Activated T-helper 1 cell treated with anti-CD3 and anti-CD28 coated beads, Interleukin-12 subunit alpha, Interleukin-12 subunit beta, Interleukin-2, Interleukin-4 antibody, amounts not matched to agents 30 ng/mL and 10 ng/mL and 1 ng/mL, durations not matched to agents 14 hours and 24 hours and 36 hours (primary cell): ENCODE measurements around the gene POLR3C. TPM values are rescaled to one million over a fixed set of nuclear protein-coding genes. Genes with fewer than 3 reads are reported as not detected.

Experiments used
- DNase-seq: peaks from one replicate; pipeline ENCODE4 v3.0.0; 2021; ENCODE audit warnings: low spot score
- H3K27ac Mint-ChIP-seq: one replicate; pipeline ENCODE4 v1.8.0; 2021; ENCODE audit warnings: mild to moderate bottlenecking, mixed read lengths
- H3K27me3 Mint-ChIP-seq: one replicate; pipeline ENCODE4 v1.8.0; 2022; ENCODE audit warnings: mild to moderate bottlenecking, moderate library complexity, mixed read lengths; ENCODE audit not compliant: insufficient read depth
- H3K36me3 Mint-ChIP-seq: one replicate; pipeline ENCODE4 v1.8.0; 2021; ENCODE audit warnings: low read depth, mixed read lengths
- H3K4me1 Mint-ChIP-seq: one replicate; pipeline ENCODE4 v1.8.0; 2021; ENCODE audit warnings: low read depth, mixed read lengths
- H3K4me3 Mint-ChIP-seq: one replicate; pipeline ENCODE4 v1.8.0; 2021; ENCODE audit warnings: mild to moderate bottlenecking, moderate library complexity, mixed read lengths
- H3K9me3 Mint-ChIP-seq: one replicate; pipeline ENCODE4 v1.8.0; 2021; ENCODE audit warnings: mixed read lengths
- intact Hi-C: fragments of 100-400 bp; cut with micrococcal nuclease; formaldehyde crosslinking; loops from one replicate; pipeline ENCODE4 v1.15.1; 2024
- total RNA-seq: library from RNA; stranded (reverse); gene quantifications from 2 replicates; pipeline ENCODE4 v1.2.3, GENCODE V29; 2022

Gene POLR3C
- total RNA-seq, 1 donor from 2014 or later: 44.5 TPM

DNA sequence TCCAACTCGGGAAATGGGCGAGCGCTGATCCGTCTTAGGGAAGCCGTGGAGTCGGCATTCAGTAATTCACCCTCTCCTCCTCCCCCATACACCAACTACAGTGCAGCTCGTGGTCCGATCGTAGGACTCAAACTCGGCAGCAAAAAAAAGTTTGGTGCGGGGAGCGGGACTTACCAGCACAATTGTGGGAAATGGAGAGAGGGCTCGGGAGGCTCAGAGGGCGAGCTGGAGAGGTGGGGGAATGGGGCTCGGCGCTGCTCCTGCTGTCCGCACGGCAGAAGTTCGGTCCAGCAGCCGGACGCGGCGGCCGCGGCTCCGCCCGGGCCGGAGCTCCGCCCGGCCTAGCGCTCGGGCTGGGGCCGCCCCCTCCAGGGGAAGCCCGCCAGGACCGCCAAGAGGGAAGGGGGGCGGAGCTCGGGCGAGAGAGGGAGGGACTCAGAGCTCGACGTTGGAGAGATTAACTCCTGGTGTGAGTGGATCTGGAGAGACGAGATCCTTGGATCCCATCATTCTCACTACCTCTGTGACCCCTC is 35.6 kb downstream of the POLR3C start:
- peaks cover 12% of the 10 kb centered on the region for H3K36me3 Mint-ChIP-seq
- H3K27me3 Mint-ChIP-seq: peaks cover 7% of the 10 kb centered on the region
- DNase-seq: peak; percentile 81
- H3K27ac Mint-ChIP-seq: peak overlapping the region; percentile 93
- peak overlapping the region; percentile 94 for H3K4me3 Mint-ChIP-seq
- no peaks in the 10 kb centered on the region for H3K9me3 Mint-ChIP-seq
- intact Hi-C loops: no loop called here
- peaks cover 20% of the 10 kb centered on the region for H3K4me1 Mint-ChIP-seq

- Mint-ChIP-seq H3K27ac (no peak overlapping the region), H3K9me3 (no peaks in the 10 kb centered on the region), H3K36me3 (no peaks in the 10 kb centered on the region), H3K27me3 (peaks cover 24% of the 10 kb centered on the region), H3K4me3 (no peak overlapping the region), H3K4me1 (peaks cover 5% of the 10 kb centered on the region)
- intact Hi-C loops: no loop called here
- no peak for DNase-seq
These were observed 39.5 kb downstream of the POLR3C start for GRCh38 chr1:145863282-145864018.

- intact Hi-C loops: no loop called here
- H3K4me1 Mint-ChIP-seq: peaks cover 16% of the 10 kb centered on the region
These were observed 44.2 kb downstream of the POLR3C start for GRCh38 chr1:145868232-145868631.

GRCh38 chr1:145871994-145872924 is 48.3 kb downstream of the POLR3C start:
- Mint-ChIP-seq H3K27ac (peak overlapping the region; percentile 78), H3K4me1 (peaks cover 16% of the 10 kb centered on the region), H3K36me3 (no peaks in the 10 kb centered on the region), H3K9me3 (no peaks in the 10 kb centered on the region), H3K27me3 (peaks cover 43% of the 10 kb centered on the region), H3K4me3 (peak overlapping the region; percentile 58)
- DNase-seq: peak; percentile 30
- intact Hi-C loops: loop anchor here (2.0 kb wide), 1 partner anchor 27 kb away; the partner anchor contains the start of gene NUDT17

More at GRCh38 chr1:145868232-145868631, 44.2 kb downstream of the POLR3C start:
- Mint-ChIP-seq H3K27ac (no peak overlapping the region), H3K4me3 (no peak overlapping the region), H3K9me3 (no peaks in the 10 kb centered on the region), H3K27me3 (peaks cover 35% of the 10 kb centered on the region), H3K36me3 (no peaks in the 10 kb centered on the region)
- no peak for DNase-seq

DNA sequence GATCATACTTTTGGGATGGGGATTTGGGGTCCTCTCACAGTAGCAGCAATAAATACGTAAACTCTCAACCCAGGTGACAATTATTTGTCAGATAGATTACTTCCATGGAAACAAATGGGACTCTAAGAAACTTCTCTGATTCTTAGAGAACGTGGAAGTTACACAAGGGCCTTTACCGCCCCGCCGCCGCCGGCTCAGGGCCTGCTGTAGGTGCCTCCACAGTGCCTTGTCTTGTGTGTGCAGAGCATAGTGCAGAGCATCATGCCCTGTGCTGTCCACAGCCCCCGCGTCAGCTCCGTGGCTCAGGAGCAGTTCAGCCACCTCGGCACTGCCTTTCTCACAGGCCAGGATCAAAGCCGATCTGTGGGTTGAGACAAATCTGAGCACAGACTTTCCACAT is 50.6 kb downstream of the POLR3C start:
- intact Hi-C loops: no loop called here
- H3K4me3 Mint-ChIP-seq: no peak overlapping the region
- no peak overlapping the region for H3K27ac Mint-ChIP-seq

GRCh38 chr1:145877923-145878486 is 54.0 kb downstream of the POLR3C start:
- H3K9me3 Mint-ChIP-seq: no peaks in the 10 kb centered on the region
- H3K27ac Mint-ChIP-seq: no peak overlapping the region
- peaks cover 33% of the 10 kb centered on the region for H3K27me3 Mint-ChIP-seq
- H3K4me3 Mint-ChIP-seq: no peak overlapping the region
- no peaks in the 10 kb centered on the region for H3K36me3 Mint-ChIP-seq
- intact Hi-C loops: no loop called here
- peaks cover 2% of the 10 kb centered on the region for H3K4me1 Mint-ChIP-seq
- DNase-seq: no peak

More for the DNA sequence above, 50.6 kb downstream of the POLR3C start:
- DNase-seq: no peak
- H3K27me3 Mint-ChIP-seq: peaks cover 37% of the 10 kb centered on the region
- no peaks in the 10 kb centered on the region for H3K36me3 Mint-ChIP-seq
- H3K9me3 Mint-ChIP-seq: no peaks in the 10 kb centered on the region
- peaks cover 16% of the 10 kb centered on the region for H3K4me1 Mint-ChIP-seq

GRCh38 chr1:145878724-145879123 is 54.7 kb downstream of the POLR3C start:
- Mint-ChIP-seq H3K4me3 (no peak overlapping the region), H3K4me1 (no peaks in the 10 kb centered on the region), H3K36me3 (no peaks in the 10 kb centered on the region)

GRCh38 chr1:145879775-145880174 is 55.8 kb downstream of the POLR3C start:
- no peaks in the 10 kb centered on the region for H3K9me3 Mint-ChIP-seq
- H3K27ac Mint-ChIP-seq: no peak overlapping the region
- intact Hi-C loops: no loop called here
- no peak for DNase-seq
- H3K4me1 Mint-ChIP-seq: peaks cover 3% of the 10 kb centered on the region
- peaks cover 42% of the 10 kb centered on the region for H3K27me3 Mint-ChIP-seq
- H3K4me3 Mint-ChIP-seq: no peak overlapping the region
- no peaks in the 10 kb centered on the region for H3K36me3 Mint-ChIP-seq

More at GRCh38 chr1:145878724-145879123, 54.7 kb downstream of the POLR3C start:
- no peak for DNase-seq
- Mint-ChIP-seq H3K27me3 (peaks cover 36% of the 10 kb centered on the region), H3K9me3 (no peaks in the 10 kb centered on the region), H3K27ac (no peak overlapping the region)
- intact Hi-C loops: no loop called here

DNA sequence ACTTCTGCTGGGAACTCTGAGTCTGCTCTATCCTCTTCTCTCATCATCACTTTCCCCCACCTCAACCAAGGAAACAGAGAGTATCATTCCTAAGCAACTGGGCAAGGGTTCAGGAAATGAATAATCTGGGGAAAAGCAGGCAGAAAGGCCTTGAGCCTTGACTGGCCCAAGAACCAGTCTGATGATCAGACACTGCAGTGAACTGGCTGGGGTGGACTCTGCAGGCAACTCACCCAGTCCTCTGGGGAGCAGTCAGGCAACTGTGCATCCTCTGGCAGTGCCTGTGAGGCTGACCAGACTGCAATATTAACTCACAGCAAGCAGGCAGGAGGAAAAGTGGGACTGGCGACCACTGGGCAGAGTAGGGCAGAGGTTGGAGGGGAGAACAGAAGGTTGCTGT is 60.7 kb downstream of the POLR3C start:
- Mint-ChIP-seq H3K36me3 (no peaks in the 10 kb centered on the region), H3K4me1 (peaks cover 25% of the 10 kb centered on the region), H3K9me3 (no peaks in the 10 kb centered on the region), H3K4me3 (peak overlapping the region; percentile 78), H3K27me3 (peaks cover 36% of the 10 kb centered on the region), H3K27ac (no peak overlapping the region)
- intact Hi-C loops: loop anchor here (1.0 to 2.0 kb wide), 4 partner anchors 8 to 74 kb away; partner anchors contain the start of genes LIX1L and PEX11B
- no peak for DNase-seq

GRCh38 chr1:145885738-145886287 is 61.8 kb downstream of the POLR3C start, which contains the start of gene ANKRD35:
Gene ANKRD35 (minus strand): TSS chr1:145885866. CDS start chr1:145885758, 108 bp downstream.
- H3K27me3 Mint-ChIP-seq: peaks cover 35% of the 10 kb centered on the region
- no peaks in the 10 kb centered on the region for H3K9me3 Mint-ChIP-seq
- peak; percentile 84 for DNase-seq
- no peak within 1 kb of the TSS for H3K27ac Mint-ChIP-seq
- peak within 1 kb of the TSS; percentile 78 for H3K4me3 Mint-ChIP-seq
- no peaks in the 10 kb centered on the region for H3K36me3 Mint-ChIP-seq
- intact Hi-C loops: loop anchor here (1.0 to 2.0 kb wide), 4 partner anchors 28 to 73 kb away; partner anchors contain the start of genes LIX1L, NUDT17 and PEX11B
- peaks cover 25% of the 10 kb centered on the region for H3K4me1 Mint-ChIP-seq

DNA sequence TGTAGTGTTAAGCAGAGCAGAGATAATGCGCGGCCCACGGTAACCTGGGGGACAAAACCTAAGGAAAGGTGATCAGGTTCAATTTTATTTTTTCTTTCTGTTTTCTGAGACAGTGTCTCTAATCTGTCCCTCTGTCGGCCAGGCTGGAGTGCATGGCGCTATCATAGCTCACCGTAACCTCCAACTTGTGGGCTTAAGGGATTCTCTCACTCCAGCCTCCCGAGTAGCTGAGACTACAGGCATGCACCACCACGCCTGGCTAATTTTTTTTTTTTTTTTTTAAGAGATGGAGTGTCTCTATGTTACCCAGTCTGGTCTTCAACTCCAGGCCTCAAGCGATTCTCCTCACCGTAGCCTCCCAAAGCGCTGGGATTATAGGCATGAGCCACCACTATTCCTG is 62.4 kb downstream of the POLR3C start:
- DNase-seq: no peak
- H3K27ac Mint-ChIP-seq: no peak overlapping the region
- no peaks in the 10 kb centered on the region for H3K9me3 Mint-ChIP-seq
- H3K27me3 Mint-ChIP-seq: peaks cover 32% of the 10 kb centered on the region
- intact Hi-C loops: loop anchor here (2.0 kb wide), 1 partner anchor 42 kb away; the partner anchor contains the start of gene NUDT17
- H3K36me3 Mint-ChIP-seq: no peaks in the 10 kb centered on the region
- H3K4me1 Mint-ChIP-seq: peaks cover 25% of the 10 kb centered on the region
- peak overlapping the region; percentile 78 for H3K4me3 Mint-ChIP-seq

DNA sequence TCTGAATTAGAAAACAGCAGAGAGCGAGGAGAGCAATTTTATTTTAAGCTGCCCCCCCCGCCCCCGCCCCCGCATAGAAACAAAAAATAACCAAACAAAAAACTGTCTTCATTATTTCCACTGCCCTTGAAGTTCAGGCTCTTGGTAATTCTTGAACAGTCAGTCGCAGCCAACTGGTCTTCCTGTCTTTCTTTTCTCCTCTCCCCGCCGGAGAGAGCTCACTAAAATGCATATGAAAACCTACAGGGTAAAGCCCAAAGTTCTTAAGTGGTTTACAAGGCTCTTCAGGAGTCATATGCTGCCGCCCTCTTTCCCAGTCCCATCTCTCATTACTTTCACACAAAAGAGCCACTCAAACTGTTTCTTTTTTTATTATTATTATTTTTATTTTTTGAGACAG is 62.8 kb downstream of the POLR3C start:
- H3K9me3 Mint-ChIP-seq: no peaks in the 10 kb centered on the region
- H3K36me3 Mint-ChIP-seq: no peaks in the 10 kb centered on the region
- H3K4me1 Mint-ChIP-seq: peaks cover 25% of the 10 kb centered on the region
- H3K4me3 Mint-ChIP-seq: peak overlapping the region; percentile 51
- H3K27me3 Mint-ChIP-seq: peaks cover 32% of the 10 kb centered on the region
- DNase-seq: no peak
- H3K27ac Mint-ChIP-seq: no peak overlapping the region
- intact Hi-C loops: loop anchor here (2.0 kb wide), 1 partner anchor 42 kb away; the partner anchor contains the start of gene NUDT17
